Measurements from ENCODE around the gene DOCK2. TPM values are rescaled to one million over a fixed set of nuclear protein-coding genes. Genes with fewer than 3 reads are reported as not detected.
"Not testable (repeated sequence)": the region's sequence is repeated elsewhere in the genome, so short reads cannot be mapped to it uniquely, and the experiment has no call there.

DOCK2 gene
- total RNA-seq, 1 donor from 2014 or later, result not detected

- Histone ChIP-seq H3K4me3 (ENCODE audit: low read depth, low read length) (no peak overlapping the region), H3K36me3 (ENCODE audit: control insufficient read depth, insufficient read depth, low read length) (no peaks in the 10 kb centered on the region), H3K27me3 (ENCODE audit: control insufficient read depth, insufficient read depth, low read length) (no peaks in the 10 kb centered on the region)
- no peak for DNase-seq (ENCODE audit: low read depth)
- no peak for FAIRE-seq
- no peak for TF ChIP-seq CTCF (IDR thresholded peaks at IDR 0.05; ENCODE audit: insufficient read depth, low read length, severe bottlenecking)
Observed at GRCh38 chr5:169651526-169651925, 14.5 kb downstream of the DOCK2 start.

- FAIRE-seq (no peak), DNase-seq (ENCODE audit: low read depth) (no peak)
- TF ChIP-seq CTCF (IDR thresholded peaks at IDR 0.05; ENCODE audit: insufficient read depth, low read length, severe bottlenecking), result no peak
- Histone ChIP-seq H3K4me3 (ENCODE audit: low read depth, low read length) (no peak overlapping the region), H3K36me3 (ENCODE audit: control insufficient read depth, insufficient read depth, low read length) (no peaks in the 10 kb centered on the region), H3K27me3 (ENCODE audit: control insufficient read depth, insufficient read depth, low read length) (no peaks in the 10 kb centered on the region)
Observed at GRCh38 chr5:169652057-169652456, 15.0 kb downstream of the DOCK2 start.

GRCh38 chr5:169653091-169653490, 16.0 kb downstream of the DOCK2 start:
- no peaks in the 10 kb centered on the region for H3K27me3 ChIP-seq (ENCODE audit: control insufficient read depth, insufficient read depth, low read length)
- no peak for TF ChIP-seq CTCF (IDR thresholded peaks at IDR 0.05; ENCODE audit: insufficient read depth, low read length, severe bottlenecking)
- no peak for FAIRE-seq
- DNase-seq (ENCODE audit: low read depth), result no peak
- H3K36me3 ChIP-seq (ENCODE audit: control insufficient read depth, insufficient read depth, low read length), result no peaks in the 10 kb centered on the region
- no peak overlapping the region for H3K4me3 ChIP-seq (ENCODE audit: low read depth, low read length)

GRCh38 chr5:169655353-169655752, 18.3 kb downstream of the DOCK2 start:
- Histone ChIP-seq H3K27me3 (ENCODE audit: control insufficient read depth, insufficient read depth, low read length) (no peaks in the 10 kb centered on the region), H3K4me3 (ENCODE audit: low read depth, low read length) (no peak overlapping the region), H3K36me3 (ENCODE audit: control insufficient read depth, insufficient read depth, low read length) (no peaks in the 10 kb centered on the region)
- TF ChIP-seq CTCF (IDR thresholded peaks at IDR 0.05; ENCODE audit: insufficient read depth, low read length, severe bottlenecking), result no peak
- FAIRE-seq (no peak), DNase-seq (ENCODE audit: low read depth) (no peak)

GRCh38 chr5:169656125-169656901, 19.2 kb downstream of the DOCK2 start:
- no peak overlapping the region for H3K4me3 ChIP-seq (ENCODE audit: low read depth, low read length)
- FAIRE-seq (no peak), DNase-seq (ENCODE audit: low read depth) (peak; percentile 40)
- no peaks in the 10 kb centered on the region for H3K27me3 ChIP-seq (ENCODE audit: control insufficient read depth, insufficient read depth, low read length)
- H3K36me3 ChIP-seq (ENCODE audit: control insufficient read depth, insufficient read depth, low read length), result no peaks in the 10 kb centered on the region
- no peak for TF ChIP-seq CTCF (IDR thresholded peaks at IDR 0.05; ENCODE audit: insufficient read depth, low read length, severe bottlenecking)

GRCh38 chr5:169657127-169657526, 20.1 kb downstream of the DOCK2 start:
- no peak for FAIRE-seq
- H3K36me3 ChIP-seq (ENCODE audit: control insufficient read depth, insufficient read depth, low read length), result no peaks in the 10 kb centered on the region

GRCh38 chr5:169662451-169662850, 25.4 kb downstream of the DOCK2 start:
- H3K4me3 ChIP-seq (ENCODE audit: low read depth, low read length); H3K36me3 ChIP-seq (ENCODE audit: control insufficient read depth, insufficient read depth, low read length); DNase-seq (ENCODE audit: low read depth); H3K27me3 ChIP-seq (ENCODE audit: control insufficient read depth, insufficient read depth, low read length): not testable (repeated sequence)
- peak; percentile 84 for FAIRE-seq

More at GRCh38 chr5:169657127-169657526, 20.1 kb downstream of the DOCK2 start:
- no peak overlapping the region for H3K4me3 ChIP-seq (ENCODE audit: low read depth, low read length)
- DNase-seq (ENCODE audit: low read depth), result no peak
- no peaks in the 10 kb centered on the region for H3K27me3 ChIP-seq (ENCODE audit: control insufficient read depth, insufficient read depth, low read length)
- no peak for TF ChIP-seq CTCF (IDR thresholded peaks at IDR 0.05; ENCODE audit: insufficient read depth, low read length, severe bottlenecking)
